ENCODE results near the gene GOLGA6C.

GRCh38 chr15:75302318-75302717, 44.2 kb downstream of the GOLGA6C start:
- no peak for TF ChIP-seq CTCF (IDR thresholded peaks at IDR 0.05)
- no peak for TF ChIP-seq POLR2A (IDR thresholded peaks at IDR 0.05)
